GM18870 (cell line): Measurements from ENCODE around the gene LRP1B.

Experiments used
- ATAC-seq: cut with Tn5 transposase; IDR thresholded peaks from one replicate; pipeline ENCODE4 v1.9.1; 2021; ENCODE audit warnings: moderate library complexity; ENCODE audit not compliant: unreplicated experiment

Gene LRP1B

DNA sequence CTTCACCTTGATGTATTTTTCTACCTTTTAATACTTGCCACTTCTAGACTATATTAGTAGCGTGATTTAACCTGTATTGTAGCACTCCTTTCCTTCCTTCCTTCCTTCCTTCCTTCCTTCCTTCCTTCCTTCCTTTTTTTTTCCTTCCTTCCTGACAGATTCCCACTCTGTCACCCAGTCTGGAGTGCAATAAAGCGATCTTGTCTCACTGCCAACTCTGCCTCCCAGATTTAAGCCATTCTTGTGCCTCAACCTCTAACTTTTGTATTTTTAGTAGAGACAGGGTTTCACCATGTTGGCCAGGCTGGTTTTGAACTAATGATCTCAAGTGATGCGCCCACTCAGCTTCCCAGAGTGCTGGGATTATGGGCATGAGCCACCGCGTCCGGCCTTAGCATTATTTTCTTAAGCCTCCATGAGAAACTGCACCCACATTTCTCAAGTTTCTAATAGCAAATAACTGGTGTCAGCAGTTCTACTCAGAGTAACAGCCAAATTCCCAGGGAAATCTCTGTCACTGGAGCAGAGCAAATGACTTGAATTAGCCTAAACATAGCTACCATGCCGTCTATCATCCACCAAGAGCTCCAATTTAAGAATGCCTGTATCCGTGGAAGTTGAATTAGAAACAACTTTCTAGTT lies 529.2 kb downstream of the LRP1B start:
- no peak for ATAC-seq

DNA sequence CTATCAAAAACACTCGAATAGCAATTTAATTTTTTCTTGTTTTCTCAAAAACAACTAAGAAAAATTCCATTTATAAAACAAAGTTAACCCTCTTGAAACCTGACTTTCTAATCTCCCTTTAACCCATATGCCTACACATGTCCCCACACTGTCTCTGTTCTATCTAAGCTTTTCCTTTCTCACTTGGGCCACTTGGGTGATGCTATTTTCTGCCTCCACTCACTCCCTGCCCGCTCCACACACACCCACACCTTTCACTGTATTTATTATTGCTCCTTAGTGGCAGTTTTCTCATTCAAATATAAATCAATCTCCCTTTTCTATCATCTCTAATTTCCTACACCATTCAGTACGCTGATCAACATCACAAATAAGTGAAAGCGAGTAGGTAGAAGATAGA lies 531.1 kb downstream of the LRP1B start:
- ATAC-seq, result no peak

DNA sequence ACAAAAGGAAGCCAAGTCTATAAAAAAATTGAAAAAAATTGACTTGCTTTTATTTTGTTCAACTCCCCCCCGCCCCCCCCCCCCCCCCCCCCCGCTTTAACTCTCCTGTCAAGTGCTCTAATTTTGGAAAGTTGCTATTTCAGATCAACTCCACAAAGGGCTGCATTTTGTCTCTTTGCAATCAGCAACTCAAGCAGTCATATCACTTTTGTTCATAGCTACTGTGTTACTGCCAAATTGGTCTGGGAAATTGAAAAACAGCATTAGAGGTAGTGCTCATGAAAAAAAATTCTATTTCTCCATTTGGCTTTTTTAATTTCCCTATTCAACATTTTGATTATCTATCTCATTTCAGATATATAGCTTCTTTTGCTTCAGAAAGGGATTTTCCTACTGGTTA lies 531.8 kb downstream of the LRP1B start:
- no peak for ATAC-seq

DNA sequence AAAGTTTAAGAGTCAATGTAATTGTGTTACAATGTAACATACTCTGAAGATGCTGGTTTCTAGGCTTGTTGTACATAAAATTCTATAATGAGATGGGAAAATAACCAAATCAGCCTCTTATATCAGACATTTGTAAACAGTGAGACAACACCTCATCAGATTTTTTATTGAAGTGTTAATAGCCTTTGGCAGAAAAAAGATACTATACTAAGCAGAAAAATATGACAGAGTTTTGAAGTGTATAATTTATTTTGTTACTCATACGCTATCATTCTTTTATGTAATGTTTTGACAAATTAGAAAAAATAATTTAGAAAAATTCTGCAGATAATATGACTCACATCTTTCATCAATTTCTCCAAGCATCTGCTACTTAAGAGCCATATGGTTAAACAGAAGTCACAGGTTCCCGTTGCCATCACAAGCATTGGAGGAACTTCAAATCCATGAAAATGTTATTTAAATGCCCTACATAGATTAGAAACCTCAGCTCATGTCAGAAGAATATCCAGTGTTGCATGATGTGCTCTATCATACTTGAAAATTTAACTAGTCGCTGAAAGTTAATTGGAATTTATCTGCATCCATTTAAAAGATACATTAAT lies 535.4 kb downstream of the LRP1B start:
- no peak for ATAC-seq

DNA sequence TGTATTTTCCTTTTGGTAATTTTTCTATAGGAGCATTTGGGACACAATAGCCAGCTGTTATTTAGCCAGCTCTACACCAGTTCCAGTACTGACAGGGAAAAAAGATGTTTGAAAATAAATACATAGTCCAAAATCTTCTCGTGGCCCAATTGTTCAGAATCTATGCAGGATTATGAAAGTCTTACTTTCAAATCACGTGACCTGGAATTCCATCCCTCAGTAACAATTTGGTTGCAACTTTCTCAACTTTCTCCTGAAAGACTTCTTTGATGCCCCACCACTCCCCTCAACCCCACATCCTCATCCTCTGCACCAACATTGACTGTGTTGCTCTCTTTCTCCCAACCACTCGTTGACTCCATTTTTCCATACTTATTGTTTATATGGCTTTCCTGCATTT lies 539.0 kb downstream of the LRP1B start:
- ATAC-seq, result no peak

DNA sequence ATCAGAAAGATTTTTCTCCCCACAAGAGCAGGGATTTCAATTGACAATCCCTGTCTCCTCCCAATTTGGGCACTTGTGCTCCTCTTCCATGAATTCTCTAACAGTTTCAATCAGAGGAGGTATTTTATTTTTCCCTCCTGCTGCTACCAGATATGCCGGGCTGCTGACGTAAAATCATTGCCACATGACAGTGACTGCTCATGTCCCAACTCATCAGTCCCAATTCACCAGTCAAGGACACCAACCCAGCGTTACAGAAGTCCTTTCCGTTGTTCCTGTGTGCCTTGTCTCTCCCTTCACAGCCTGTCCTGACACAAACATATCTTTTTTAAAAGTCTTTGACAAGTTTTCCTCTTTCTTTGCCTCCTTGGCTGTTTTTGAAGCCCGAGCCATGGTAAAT lies 540.2 kb downstream of the LRP1B start:
- ATAC-seq, result no peak

DNA sequence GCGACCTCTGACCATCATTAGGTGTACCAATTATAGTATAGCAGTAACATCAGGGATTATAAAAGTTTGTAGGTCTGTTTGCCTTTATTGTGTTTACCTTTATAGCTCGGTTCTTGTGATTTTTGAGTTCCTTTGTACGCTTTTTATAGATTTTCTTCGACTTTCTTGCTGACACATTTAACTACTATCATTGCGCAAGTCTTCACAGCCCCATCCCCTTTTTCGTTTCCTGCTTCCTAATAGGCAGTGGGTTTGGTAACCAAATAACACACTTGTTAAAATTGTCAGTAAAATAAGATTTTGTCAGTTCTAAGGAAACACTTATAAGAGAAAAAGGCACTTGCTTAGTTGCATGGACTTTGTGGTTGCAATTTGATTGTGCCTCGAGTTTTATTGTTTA lies 541.5 kb downstream of the LRP1B start:
- ATAC-seq, result no peak

DNA sequence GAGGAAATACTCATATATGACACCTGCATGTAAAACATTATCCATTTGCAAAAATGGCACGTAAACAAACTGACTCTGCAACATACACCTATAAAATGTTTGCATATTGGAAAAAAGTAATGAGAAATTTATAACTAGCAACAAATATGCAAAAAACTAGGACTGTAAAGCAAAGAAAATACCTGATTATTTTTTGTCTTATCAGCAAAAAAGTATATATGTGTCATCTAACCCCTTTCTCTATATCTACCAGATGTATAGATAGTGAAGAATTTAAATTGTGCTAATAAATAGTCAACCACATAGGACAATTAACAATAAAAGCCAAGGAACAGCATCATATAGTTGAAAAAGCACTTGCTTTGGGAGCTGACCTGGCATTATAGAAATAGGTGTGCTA lies 543.8 kb downstream of the LRP1B start:
- no peak for ATAC-seq

DNA sequence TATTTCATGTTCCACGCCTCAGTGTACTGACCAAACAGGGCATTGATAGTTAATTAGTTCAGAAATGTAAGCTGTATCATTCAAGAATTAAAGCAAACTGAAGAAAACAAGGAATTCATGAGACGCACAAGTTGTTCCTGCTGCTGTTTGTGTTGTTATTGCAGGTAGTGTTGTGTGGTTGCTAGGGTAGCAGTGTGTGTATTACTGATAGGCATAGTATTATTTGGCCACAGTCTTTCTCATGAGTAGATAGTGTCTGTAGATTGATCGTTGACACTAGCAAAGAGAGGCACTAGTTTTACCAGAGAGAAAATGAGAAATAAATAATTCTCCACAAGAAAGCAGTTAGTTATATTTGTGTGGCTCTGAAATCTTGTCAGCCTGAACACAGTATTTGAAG lies 548.6 kb downstream of the LRP1B start:
- no peak for ATAC-seq

DNA sequence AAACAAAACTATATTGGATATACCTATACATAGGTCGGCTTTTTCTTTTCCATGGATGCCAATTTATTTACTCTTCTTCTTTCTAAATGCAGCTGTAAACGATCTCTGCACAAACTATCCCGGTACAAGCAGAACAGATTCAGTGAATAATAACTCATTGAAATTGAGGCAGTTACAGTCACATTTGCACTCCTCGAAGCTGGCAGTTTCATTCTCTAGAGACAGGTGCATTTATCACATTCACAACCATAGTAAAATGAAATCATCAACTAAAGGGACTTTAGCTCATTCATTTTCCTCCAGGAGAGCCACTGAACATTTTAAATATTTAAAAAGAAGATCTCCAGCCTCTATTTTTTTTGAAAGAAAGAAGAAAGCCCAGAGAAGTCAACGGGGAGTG lies 551.7 kb downstream of the LRP1B start:
- ATAC-seq, result no peak

DNA sequence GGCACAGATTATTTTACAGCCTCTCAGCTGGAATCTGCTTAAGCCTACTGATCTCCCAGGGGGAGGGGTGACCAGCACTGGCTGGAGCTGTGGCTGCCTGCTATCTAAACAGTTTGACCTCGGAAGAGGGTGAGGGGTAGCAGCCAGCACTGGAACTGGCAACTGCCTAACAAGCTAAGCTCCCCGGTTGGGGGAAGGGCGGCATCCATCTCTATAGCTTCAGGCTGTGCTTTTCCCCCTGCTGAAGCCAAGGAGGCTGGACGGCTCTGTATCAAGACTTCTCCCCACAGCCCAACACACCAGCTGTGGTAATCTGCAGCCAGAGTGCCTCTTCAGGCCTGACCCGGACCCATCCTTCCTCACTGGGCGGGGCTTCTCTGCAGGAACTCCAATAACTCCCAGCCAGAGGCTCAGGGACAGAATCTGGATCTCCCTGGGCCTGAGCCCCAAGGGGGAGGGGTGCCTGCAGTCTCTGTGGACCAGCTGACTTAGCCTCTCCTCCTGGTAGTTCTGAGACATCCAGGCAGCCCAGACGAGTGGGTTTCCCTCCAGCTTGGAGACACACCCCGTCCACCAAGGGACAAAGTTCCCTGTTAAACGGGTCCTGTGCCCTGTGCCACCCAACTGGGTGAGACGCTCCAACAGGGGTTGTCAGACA lies 560.2 kb downstream of the LRP1B start:
- ATAC-seq, result no peak

DNA sequence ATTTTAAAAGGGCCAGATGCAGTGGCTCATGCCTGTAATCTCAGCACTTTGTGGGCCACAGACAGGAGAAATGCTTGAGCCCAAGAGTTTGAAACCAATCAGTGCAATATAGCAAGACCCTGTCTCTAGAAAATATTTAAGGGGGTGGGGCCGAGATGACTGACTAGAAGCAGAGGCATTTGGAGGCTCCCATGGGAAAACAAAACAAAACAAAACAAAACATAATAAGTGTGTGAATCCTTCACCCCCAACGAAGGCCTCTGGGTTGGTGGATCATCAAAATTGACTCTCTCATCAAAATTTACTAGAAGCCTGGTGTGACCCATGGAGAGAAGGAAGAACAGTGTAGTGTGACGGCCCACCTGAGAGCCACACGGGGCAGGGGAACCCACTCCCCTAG lies 560.9 kb downstream of the LRP1B start:
- ATAC-seq, result no peak

DNA sequence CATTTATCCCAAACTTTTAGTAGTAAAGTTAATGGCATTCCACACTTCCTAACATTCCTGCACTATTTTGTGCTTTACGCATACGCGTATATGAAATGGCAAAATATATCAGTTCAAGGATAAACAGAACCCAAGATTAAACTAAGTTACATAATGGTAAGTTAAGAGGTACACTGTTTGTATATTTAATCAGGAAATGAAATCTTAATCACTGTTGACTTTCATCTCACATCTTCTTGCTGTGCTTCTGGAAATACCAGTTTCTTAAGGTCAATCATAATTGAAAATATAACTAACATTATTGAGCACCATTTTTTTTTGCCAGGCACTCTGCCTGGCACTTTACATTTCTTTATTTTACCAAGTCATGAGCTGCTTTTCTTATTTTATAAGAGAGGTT lies 565.2 kb downstream of the LRP1B start:
- ATAC-seq, result no peak

DNA sequence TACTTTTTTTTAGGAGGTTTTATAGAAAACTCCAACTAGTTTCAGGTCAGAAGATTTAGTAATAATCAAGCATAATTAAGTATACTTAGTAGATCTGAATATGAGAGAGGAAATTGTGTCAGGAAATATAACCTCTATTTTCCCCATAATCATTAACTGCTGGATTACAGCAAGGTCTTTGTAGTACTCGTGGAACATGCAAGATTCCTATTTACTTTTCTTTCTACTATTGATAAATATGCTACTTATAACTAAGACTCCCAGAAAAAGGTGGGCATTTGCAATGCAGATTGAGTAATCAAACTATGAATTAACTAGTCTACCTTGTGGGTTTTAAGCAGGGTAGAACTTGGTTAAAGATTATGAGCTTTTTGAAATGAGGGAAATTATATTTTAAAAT lies 570.1 kb downstream of the LRP1B start:
- ATAC-seq, result no peak

DNA sequence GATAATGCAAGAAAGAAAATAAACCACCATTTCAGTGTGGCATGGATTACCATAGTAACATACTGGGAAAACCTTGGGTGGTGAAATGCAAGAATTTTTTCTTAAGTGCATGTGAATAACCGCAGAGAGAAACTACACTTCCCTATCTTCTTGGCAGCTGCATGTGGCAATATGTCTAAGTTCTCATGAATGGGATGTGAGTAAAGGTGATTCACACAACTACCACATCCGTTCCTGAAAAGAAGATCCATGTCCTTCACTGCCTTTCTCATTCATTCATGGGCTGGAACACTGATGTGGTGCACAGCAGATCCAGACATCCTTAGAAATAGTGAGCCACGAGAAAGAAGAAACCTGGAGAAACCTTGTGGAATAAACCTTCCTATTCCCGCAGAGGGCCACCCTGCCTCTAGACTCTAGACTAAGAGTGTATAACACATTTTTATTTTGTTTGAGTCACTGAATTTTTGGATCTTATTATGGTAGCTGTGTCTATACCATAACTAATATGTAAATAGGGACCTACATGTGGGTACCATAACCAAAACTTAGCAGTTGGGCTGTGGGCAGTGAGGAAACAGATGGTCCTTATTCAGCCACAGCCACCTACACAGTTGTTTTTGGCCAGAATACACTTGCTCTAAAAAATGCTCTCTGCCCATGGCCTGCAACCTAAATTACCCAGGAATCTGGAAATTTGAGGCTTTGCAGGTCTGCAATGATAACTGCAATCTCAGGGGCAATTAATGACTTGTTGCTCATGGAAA lies 573.3 kb downstream of the LRP1B start:
- ATAC-seq, result peak; percentile 41

DNA sequence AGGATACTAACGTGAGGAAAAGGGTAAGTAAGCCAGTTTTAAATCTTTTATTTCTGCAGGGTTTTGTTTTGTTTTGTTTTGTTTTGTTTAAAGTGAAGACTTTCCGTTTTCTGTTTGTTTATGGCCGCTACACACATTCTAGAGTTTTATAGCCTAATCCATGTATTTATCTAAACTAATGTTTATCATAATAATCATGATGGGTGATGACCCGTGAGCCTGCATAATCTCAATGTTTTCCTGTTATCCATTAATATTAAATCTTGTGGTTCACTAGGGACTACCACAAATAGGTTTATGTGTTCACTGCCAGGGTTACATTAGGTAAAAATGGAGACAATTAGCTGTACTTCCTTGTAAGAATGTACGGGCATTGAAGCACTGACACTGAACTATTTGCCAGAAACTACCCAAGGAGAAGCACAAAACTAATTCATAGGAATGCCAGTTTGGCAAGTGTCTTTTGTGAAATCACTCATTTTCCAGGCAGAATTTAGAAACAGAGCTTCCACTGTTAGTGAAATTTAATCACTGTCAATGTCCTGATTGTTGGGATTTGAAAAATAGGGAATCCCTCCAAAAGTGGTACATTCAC lies 574.8 kb downstream of the LRP1B start:
- no peak for ATAC-seq

DNA sequence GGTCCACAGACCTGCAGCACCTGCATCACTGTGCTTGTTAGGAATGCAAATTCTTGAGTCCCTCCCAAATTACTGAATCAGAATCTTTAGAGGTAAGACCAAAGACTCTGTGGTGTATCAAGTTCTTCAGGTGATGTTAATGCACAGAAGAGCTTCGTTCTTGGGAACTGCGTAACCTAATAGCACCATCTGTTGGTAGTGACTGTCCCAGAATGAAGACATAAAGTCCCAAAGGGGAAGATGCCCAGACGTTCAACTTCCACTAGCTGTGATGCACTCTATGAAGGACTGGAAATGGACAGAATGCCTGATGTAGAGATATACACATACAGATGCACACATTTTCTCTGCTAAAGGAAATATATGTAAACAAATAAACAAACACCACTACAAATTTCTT lies 576.0 kb downstream of the LRP1B start:
- peak; percentile 69 for ATAC-seq

DNA sequence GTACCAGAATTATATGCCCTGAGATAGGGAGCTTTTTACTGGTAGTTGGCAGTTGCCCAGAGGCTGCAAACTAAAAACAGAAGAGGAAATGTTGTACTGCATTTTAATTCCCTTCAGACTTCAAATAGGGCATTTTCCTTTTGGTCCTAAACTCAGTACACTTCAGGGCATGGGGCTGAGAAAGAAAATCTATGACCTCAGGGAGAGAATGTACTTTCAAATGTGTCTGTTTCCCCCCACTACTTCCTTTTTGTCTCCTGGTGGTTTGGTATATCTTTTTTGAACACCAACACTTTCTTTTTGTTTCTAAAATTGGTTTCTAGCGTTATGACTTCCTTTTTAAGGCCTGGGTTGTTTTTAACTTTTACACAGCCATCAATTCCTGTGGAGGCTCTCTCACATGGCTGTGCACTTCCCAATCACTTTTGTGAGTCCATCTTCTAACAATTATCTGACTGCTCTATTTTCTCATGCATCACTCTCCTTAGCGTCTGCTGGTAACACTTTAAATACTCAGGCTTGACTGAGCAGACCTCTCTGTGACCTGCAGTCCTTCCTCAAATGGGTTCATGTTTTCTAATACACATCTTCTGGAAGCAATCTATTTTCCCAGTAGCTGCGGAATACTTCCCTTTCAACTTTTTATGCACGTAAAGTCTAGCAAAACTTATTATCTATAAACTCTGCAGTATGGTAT lies 596.0 kb downstream of the LRP1B start:
- ATAC-seq, result peak; percentile 79

DNA sequence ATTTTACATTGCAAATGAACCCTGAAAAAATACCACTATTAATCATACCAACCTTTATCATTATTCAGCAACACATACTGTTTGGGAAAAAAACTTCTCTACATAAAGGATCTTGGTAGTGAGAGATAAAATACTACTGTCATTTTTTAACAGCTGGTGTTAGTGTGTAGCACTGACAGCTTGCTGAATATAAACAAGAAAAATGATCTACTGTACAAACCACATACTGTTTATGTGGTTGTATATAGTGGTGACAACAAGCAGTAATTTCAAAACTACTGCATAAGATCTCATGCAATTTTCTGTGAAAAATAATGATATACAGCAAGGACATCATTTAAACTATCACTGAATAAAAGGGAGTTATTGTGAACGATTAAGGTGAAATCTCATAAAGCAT lies 601.2 kb downstream of the LRP1B start:
- no peak for ATAC-seq

DNA sequence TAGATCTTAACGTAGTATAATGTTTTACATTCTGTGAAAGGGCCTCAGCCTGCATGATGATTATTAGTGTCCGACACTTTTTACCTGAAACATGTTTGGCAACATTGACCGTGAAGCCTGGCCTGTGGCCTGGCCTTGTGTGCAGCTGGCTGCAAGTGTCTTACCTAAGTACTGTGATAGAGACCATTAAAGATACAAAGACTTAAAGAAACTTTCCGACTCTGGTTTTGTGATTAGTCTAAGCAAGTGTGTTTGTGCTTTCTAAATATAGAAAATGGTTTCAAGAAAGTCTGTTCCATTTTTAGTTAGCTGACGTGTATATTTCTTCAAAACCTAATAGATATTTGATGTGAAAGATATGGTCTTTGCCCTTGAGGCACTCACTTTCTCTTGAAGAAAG lies 601.8 kb downstream of the LRP1B start:
- peak; percentile 74 for ATAC-seq

DNA sequence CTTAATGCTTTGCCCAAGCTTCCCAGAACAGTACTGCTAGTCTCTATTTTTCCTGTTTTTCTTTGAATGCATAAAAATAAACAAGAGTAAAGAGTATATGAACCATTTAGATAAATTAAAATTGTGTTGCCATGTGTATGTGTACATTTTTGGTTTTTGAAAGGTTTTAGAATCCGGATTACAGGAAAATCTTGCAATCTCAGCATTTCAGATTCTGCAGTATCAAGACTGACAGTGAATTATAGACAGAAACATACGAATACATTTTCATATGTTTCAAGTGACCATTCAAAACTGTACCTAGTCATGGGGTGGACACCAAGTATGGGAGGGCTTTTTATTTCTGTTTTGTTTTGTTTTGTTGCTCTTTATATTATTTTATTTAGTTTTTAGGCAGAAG lies 604.1 kb downstream of the LRP1B start:
- ATAC-seq, result no peak
